IMR-90 (cell line): ENCODE results near the gene MFSD6.

Source experiments
- CEBPB ChIP-seq: IDR thresholded peaks from 2 replicates; pipeline ENCODE4 v1.6.1; 2012; ENCODE audit warnings: low read depth, low read length, improper control_type of control experiment
- CHD1 ChIP-seq: IDR thresholded peaks from 2 replicates; pipeline ENCODE4 v1.6.1; 2012; ENCODE audit warnings: low read depth, low read length, improper control_type of control experiment
- CTCF ChIP-seq: conservative IDR thresholded peaks from 2 replicates; pipeline ENCODE4 v1.5.1; 2012; ENCODE audit warnings: mild to moderate bottlenecking, low read depth, low read length, improper control_type of control experiment
- MAFK ChIP-seq: IDR thresholded peaks from 2 replicates; pipeline ENCODE4 v1.6.1; 2012; ENCODE audit warnings: low read depth, low read length, improper control_type of control experiment
- MXI1 ChIP-seq: IDR thresholded peaks from 2 replicates; pipeline ENCODE4 v1.6.1; 2012; ENCODE audit warnings: low read depth, mild to moderate bottlenecking, low read length, moderate library complexity, borderline replicate concordance
- NFE2L2 ChIP-seq: fragments of 150-350 bp; IDR thresholded peaks from 2 replicates; pipeline ENCODE4 v1.6.1; 2016; ENCODE audit warnings: low read depth, mild to moderate bottlenecking, low read length
- POLR2A ChIP-seq: IDR thresholded peaks from 2 replicates; pipeline ENCODE4 v1.6.1; 2012; ENCODE audit warnings: mild to moderate bottlenecking, low read depth, low read length
- RAD21 ChIP-seq: IDR thresholded peaks from 2 replicates; pipeline ENCODE4 v1.6.1; 2012; ENCODE audit warnings: low read length, improper control_type of control experiment
- RCOR1 ChIP-seq: IDR thresholded peaks from 2 replicates; pipeline ENCODE4 v1.6.1; 2012; ENCODE audit warnings: mild to moderate bottlenecking, low read length, improper control_type of control experiment; ENCODE audit not compliant: insufficient replicate concordance
- SMC3 ChIP-seq: fragments of 150-350 bp; IDR thresholded peaks from 2 replicates; pipeline ENCODE4 v1.6.1; 2016; ENCODE audit warnings: low read depth, mild to moderate bottlenecking, antibody characterized with exemption, low read length, moderate library complexity
- TF ChIP-seq, protein P1 (sequence below): fragments of 150-350 bp; IDR thresholded peaks from 2 replicates; pipeline ENCODE4 v1.6.1; 2016; ENCODE audit warnings: low read depth, mild to moderate bottlenecking, low read length, moderate library complexity, borderline replicate concordance
- TF ChIP-seq, protein P2 (sequence below): fragments of 150-350 bp; IDR thresholded peaks from 2 replicates; pipeline ENCODE4 v1.6.1; 2017; ENCODE audit warnings: mild to moderate bottlenecking, antibody characterized with exemption, low read length, low read depth

GRCh38 chr2:190547886-190548285 lies 139.7 kb downstream of the MFSD6 start:
- no peak for TF ChIP-seq CTCF
- no peak for TF ChIP-seq RAD21
- TF ChIP-seq, protein P1, sequence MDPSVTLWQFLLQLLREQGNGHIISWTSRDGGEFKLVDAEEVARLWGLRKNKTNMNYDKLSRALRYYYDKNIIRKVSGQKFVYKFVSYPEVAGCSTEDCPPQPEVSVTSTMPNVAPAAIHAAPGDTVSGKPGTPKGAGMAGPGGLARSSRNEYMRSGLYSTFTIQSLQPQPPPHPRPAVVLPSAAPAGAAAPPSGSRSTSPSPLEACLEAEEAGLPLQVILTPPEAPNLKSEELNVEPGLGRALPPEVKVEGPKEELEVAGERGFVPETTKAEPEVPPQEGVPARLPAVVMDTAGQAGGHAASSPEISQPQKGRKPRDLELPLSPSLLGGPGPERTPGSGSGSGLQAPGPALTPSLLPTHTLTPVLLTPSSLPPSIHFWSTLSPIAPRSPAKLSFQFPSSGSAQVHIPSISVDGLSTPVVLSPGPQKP: no peak
- TF ChIP-seq CEBPB: no peak
- TF ChIP-seq CHD1: no peak
- no peak for TF ChIP-seq SMC3
- TF ChIP-seq POLR2A: no peak
- TF ChIP-seq, protein P2, sequence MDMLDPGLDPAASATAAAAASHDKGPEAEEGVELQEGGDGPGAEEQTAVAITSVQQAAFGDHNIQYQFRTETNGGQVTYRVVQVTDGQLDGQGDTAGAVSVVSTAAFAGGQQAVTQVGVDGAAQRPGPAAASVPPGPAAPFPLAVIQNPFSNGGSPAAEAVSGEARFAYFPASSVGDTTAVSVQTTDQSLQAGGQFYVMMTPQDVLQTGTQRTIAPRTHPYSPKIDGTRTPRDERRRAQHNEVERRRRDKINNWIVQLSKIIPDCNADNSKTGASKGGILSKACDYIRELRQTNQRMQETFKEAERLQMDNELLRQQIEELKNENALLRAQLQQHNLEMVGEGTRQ: no peak
- no peak for TF ChIP-seq NFE2L2
- TF ChIP-seq MXI1: no peak
- no peak for TF ChIP-seq RCOR1
- no peak for TF ChIP-seq MAFK
